Tibial nerve (tissue), 3 donors: ENCODE measurements around the gene SAFB.

ENCODE experiments used
- POLR2A ChIP-seq, 2 donors: fragments of 450-650 bp; IDR thresholded peaks; one replicate each; pipeline ENCODE4 v1.6.1; 2017; ENCODE audit warnings: antibody characterized with exemption in 2 of 2, mild to moderate bottlenecking in 2 of 2, moderate library complexity in 2 of 2
- TF ChIP-seq, protein P1 (sequence below), 5 experiments: fragments of 200-600 bp in 3 of 5; fragments of 450-650 bp in 2 of 5; sonication (generic) in 3 of 5; IDR thresholded peaks; one replicate each; pipeline ENCODE4 v1.5.1; 2016 to 2019; ENCODE audit warnings: antibody characterized with exemption in 5 of 5, mild to moderate bottlenecking in 3 of 5, moderate library complexity in 2 of 5

DNA sequence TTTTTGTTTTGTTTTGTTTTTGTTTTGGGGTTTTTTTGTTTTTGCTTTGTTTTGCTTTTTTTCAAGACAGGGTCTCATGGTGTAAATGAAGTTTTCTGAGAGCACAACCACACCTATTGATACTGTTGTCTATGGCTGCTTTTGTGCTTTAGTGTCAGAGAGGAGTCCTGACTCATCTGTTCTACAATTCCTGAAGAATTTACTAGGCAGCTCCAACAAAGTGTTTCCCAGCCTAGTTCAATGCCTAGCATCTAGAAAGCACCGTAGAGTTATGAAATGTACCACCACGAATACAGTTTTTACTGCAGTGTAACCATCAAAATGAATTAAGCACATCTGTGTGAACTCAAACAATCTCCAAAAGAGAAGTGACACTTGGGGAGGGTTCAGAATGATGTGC lies 21.2 kb downstream of the SAFB start:
- TF ChIP-seq, protein P1, sequence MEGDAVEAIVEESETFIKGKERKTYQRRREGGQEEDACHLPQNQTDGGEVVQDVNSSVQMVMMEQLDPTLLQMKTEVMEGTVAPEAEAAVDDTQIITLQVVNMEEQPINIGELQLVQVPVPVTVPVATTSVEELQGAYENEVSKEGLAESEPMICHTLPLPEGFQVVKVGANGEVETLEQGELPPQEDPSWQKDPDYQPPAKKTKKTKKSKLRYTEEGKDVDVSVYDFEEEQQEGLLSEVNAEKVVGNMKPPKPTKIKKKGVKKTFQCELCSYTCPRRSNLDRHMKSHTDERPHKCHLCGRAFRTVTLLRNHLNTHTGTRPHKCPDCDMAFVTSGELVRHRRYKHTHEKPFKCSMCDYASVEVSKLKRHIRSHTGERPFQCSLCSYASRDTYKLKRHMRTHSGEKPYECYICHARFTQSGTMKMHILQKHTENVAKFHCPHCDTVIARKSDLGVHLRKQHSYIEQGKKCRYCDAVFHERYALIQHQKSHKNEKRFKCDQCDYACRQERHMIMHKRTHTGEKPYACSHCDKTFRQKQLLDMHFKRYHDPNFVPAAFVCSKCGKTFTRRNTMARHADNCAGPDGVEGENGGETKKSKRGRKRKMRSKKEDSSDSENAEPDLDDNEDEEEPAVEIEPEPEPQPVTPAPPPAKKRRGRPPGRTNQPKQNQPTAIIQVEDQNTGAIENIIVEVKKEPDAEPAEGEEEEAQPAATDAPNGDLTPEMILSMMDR (IDR thresholded peaks at IDR 0.05): no peak
- TF ChIP-seq POLR2A (IDR thresholded peaks at IDR 0.05): no peak
